Measurements from ENCODE around the gene SCARF1.
"Not testable (repeated sequence)": the region's sequence is repeated elsewhere in the genome, so short reads cannot be mapped to it uniquely, and the experiment has no call there.

SCARF1 gene

GRCh38 chr17:1663934-1664333 is 18.4 kb upstream of the SCARF1 start:
- not testable (repeated sequence) for H3K4me3 ChIP-seq (ENCODE audit: low read length); H3K4me1 ChIP-seq (ENCODE audit: control insufficient read depth, insufficient read depth, low read length); H3K9me3 ChIP-seq (replicated peaks; ENCODE audit: low read length); H3K9ac ChIP-seq (ENCODE audit: low read depth, low read length); H3K4me2 ChIP-seq (ENCODE audit: low read length); H3K27me3 ChIP-seq (ENCODE audit: control insufficient read depth, insufficient read depth, low read length)
- H3K36me3 ChIP-seq (ENCODE audit: insufficient read depth, low read length), result peaks cover 60% of the 10 kb centered on the region

- Histone ChIP-seq H3K4me2 (ENCODE audit: low read length) (no peak overlapping the region), H3K27me3 (ENCODE audit: control insufficient read depth, insufficient read depth, low read length) (no peaks in the 10 kb centered on the region), H3K9me3 (replicated peaks; ENCODE audit: low read length) (no peaks in the 10 kb centered on the region), H3K4me3 (ENCODE audit: low read length) (no peak overlapping the region), H3K9ac (ENCODE audit: low read depth, low read length) (no peak overlapping the region), H3K4me1 (ENCODE audit: control insufficient read depth, insufficient read depth, low read length) (no peaks in the 10 kb centered on the region), H3K36me3 (ENCODE audit: insufficient read depth, low read length) (peaks cover 74% of the 10 kb centered on the region)
These were observed 15.5 kb upstream of the SCARF1 start for GRCh38 chr17:1661045-1661444.

- H3K4me3 ChIP-seq (ENCODE audit: low read length), result no peak overlapping the region
- no peak overlapping the region for H3K9ac ChIP-seq (ENCODE audit: low read depth, low read length)
- H3K4me2 ChIP-seq (ENCODE audit: low read length), result no peak overlapping the region
- H3K27me3 ChIP-seq (ENCODE audit: control insufficient read depth, insufficient read depth, low read length), result no peaks in the 10 kb centered on the region
- peaks cover 82% of the 10 kb centered on the region for H3K36me3 ChIP-seq (ENCODE audit: insufficient read depth, low read length)
- no peaks in the 10 kb centered on the region for H3K9me3 ChIP-seq (replicated peaks; ENCODE audit: low read length)
- H3K4me1 ChIP-seq (ENCODE audit: control insufficient read depth, insufficient read depth, low read length), result no peaks in the 10 kb centered on the region
These were observed 12.6 kb upstream of the SCARF1 start for GRCh38 chr17:1658100-1658499.

GRCh38 chr17:1653735-1654134 is 8.2 kb upstream of the SCARF1 start:
- H3K4me3 ChIP-seq (ENCODE audit: low read length), result no peak overlapping the region
- H3K9ac ChIP-seq (ENCODE audit: low read depth, low read length), result no peak overlapping the region
- no peaks in the 10 kb centered on the region for H3K9me3 ChIP-seq (replicated peaks; ENCODE audit: low read length)
- no peaks in the 10 kb centered on the region for H3K27me3 ChIP-seq (ENCODE audit: control insufficient read depth, insufficient read depth, low read length)
- H3K4me2 ChIP-seq (ENCODE audit: low read length), result no peak overlapping the region
- H3K36me3 ChIP-seq (ENCODE audit: insufficient read depth, low read length), result peaks cover 76% of the 10 kb centered on the region
- H3K4me1 ChIP-seq (ENCODE audit: control insufficient read depth, insufficient read depth, low read length), result peaks cover 13% of the 10 kb centered on the region

- Histone ChIP-seq H3K36me3 (ENCODE audit: insufficient read depth, low read length) (peaks cover 67% of the 10 kb centered on the region), H3K4me1 (ENCODE audit: control insufficient read depth, insufficient read depth, low read length) (peaks cover 21% of the 10 kb centered on the region)
- H3K4me2 ChIP-seq (ENCODE audit: low read length); H3K9me3 ChIP-seq (replicated peaks; ENCODE audit: low read length); H3K9ac ChIP-seq (ENCODE audit: low read depth, low read length); H3K4me3 ChIP-seq (ENCODE audit: low read length); H3K27me3 ChIP-seq (ENCODE audit: control insufficient read depth, insufficient read depth, low read length): not testable (repeated sequence)
These were observed 7.3 kb upstream of the SCARF1 start for GRCh38 chr17:1652794-1653193.

- Histone ChIP-seq H3K4me1 (ENCODE audit: control insufficient read depth, insufficient read depth, low read length) (peaks cover 22% of the 10 kb centered on the region), H3K4me2 (ENCODE audit: low read length) (no peak overlapping the region), H3K4me3 (ENCODE audit: low read length) (no peak overlapping the region), H3K9me3 (replicated peaks; ENCODE audit: low read length) (no peaks in the 10 kb centered on the region), H3K27me3 (ENCODE audit: control insufficient read depth, insufficient read depth, low read length) (no peaks in the 10 kb centered on the region), H3K9ac (ENCODE audit: low read depth, low read length) (no peak overlapping the region), H3K36me3 (ENCODE audit: insufficient read depth, low read length) (peaks cover 58% of the 10 kb centered on the region)
These were observed 6.0 kb upstream of the SCARF1 start for GRCh38 chr17:1651559-1651844.

- peaks cover 22% of the 10 kb centered on the region for H3K4me1 ChIP-seq (ENCODE audit: control insufficient read depth, insufficient read depth, low read length)
- no peak overlapping the region for H3K4me2 ChIP-seq (ENCODE audit: low read length)
- no peak overlapping the region for H3K9ac ChIP-seq (ENCODE audit: low read depth, low read length)
- peaks cover 53% of the 10 kb centered on the region for H3K36me3 ChIP-seq (ENCODE audit: insufficient read depth, low read length)
- no peaks in the 10 kb centered on the region for H3K9me3 ChIP-seq (replicated peaks; ENCODE audit: low read length)
- no peak overlapping the region for H3K4me3 ChIP-seq (ENCODE audit: low read length)
- no peaks in the 10 kb centered on the region for H3K27me3 ChIP-seq (ENCODE audit: control insufficient read depth, insufficient read depth, low read length)
These were observed 5.4 kb upstream of the SCARF1 start for GRCh38 chr17:1650731-1651558.

- H3K4me1 ChIP-seq (ENCODE audit: control insufficient read depth, insufficient read depth, low read length), result peaks cover 22% of the 10 kb centered on the region
- H3K36me3 ChIP-seq (ENCODE audit: insufficient read depth, low read length), result peaks cover 46% of the 10 kb centered on the region
- H3K27me3 ChIP-seq (ENCODE audit: control insufficient read depth, insufficient read depth, low read length), result no peaks in the 10 kb centered on the region
- peak within 1 kb of the TSS; percentile 85 for H3K4me3 ChIP-seq (ENCODE audit: low read length)
- peak within 1 kb of the TSS; percentile 99 for H3K4me2 ChIP-seq (ENCODE audit: low read length)
- no peaks in the 10 kb centered on the region for H3K9me3 ChIP-seq (replicated peaks; ENCODE audit: low read length)
- peak within 1 kb of the TSS; percentile 76 for H3K9ac ChIP-seq (ENCODE audit: low read depth, low read length)
These were observed 4.4 kb upstream of the SCARF1 start, which contains the start of gene RILP for GRCh38 chr17:1649844-1650501. RILP (minus strand) TSS chr17:1649866; CDS start chr17:1649804, 62 bp downstream.

- Histone ChIP-seq H3K4me2 (ENCODE audit: low read length) (peak overlapping the region; percentile 99), H3K9me3 (replicated peaks; ENCODE audit: low read length) (no peaks in the 10 kb centered on the region), H3K4me3 (ENCODE audit: low read length) (peak overlapping the region; percentile 85), H3K4me1 (ENCODE audit: control insufficient read depth, insufficient read depth, low read length) (peaks cover 27% of the 10 kb centered on the region), H3K36me3 (ENCODE audit: insufficient read depth, low read length) (peaks cover 40% of the 10 kb centered on the region), H3K9ac (ENCODE audit: low read depth, low read length) (peak overlapping the region; percentile 76), H3K27me3 (ENCODE audit: control insufficient read depth, insufficient read depth, low read length) (no peaks in the 10 kb centered on the region)
These were observed 3.7 kb upstream of the SCARF1 start for GRCh38 chr17:1648963-1649843.

GRCh38 chr17:1648173-1648962 is 2.8 kb upstream of the SCARF1 start:
- Histone ChIP-seq H3K9me3 (replicated peaks; ENCODE audit: low read length) (no peaks in the 10 kb centered on the region), H3K4me2 (ENCODE audit: low read length) (peak overlapping the region; percentile 99), H3K27me3 (ENCODE audit: control insufficient read depth, insufficient read depth, low read length) (no peaks in the 10 kb centered on the region), H3K4me3 (ENCODE audit: low read length) (peak overlapping the region; percentile 76), H3K36me3 (ENCODE audit: insufficient read depth, low read length) (peaks cover 32% of the 10 kb centered on the region), H3K9ac (ENCODE audit: low read depth, low read length) (peak overlapping the region; percentile 68), H3K4me1 (ENCODE audit: control insufficient read depth, insufficient read depth, low read length) (peaks cover 35% of the 10 kb centered on the region)

- Histone ChIP-seq H3K4me2 (ENCODE audit: low read length) (peak overlapping the region; percentile 99), H3K36me3 (ENCODE audit: insufficient read depth, low read length) (peaks cover 26% of the 10 kb centered on the region), H3K27me3 (ENCODE audit: control insufficient read depth, insufficient read depth, low read length) (no peaks in the 10 kb centered on the region), H3K4me1 (ENCODE audit: control insufficient read depth, insufficient read depth, low read length) (peaks cover 36% of the 10 kb centered on the region), H3K9ac (ENCODE audit: low read depth, low read length) (no peak overlapping the region), H3K4me3 (ENCODE audit: low read length) (no peak overlapping the region), H3K9me3 (replicated peaks; ENCODE audit: low read length) (no peaks in the 10 kb centered on the region)
These were observed 2.3 kb upstream of the SCARF1 start for GRCh38 chr17:1647802-1648171.
